HAP-1 (cell line): ENCODE measurements around the gene RBPMS2.

Experiments
- DNase-seq, 2 experiments: peaks; one replicate each; pipeline ENCODE4 v3.0.0-alpha.2; 2016 to 2020; ENCODE audit warnings: low spot score in 2 of 2
- H3K27me3 ChIP-seq: fragments of 250-450 bp; sonication (Bioruptor Pico); 2 replicates; pipeline ENCODE4 v1.5.1; 2020; ENCODE audit warnings: low read depth, mild to moderate bottlenecking, moderate library complexity
- H3K36me3 ChIP-seq: fragments of 250-450 bp; sonication (Bioruptor Pico); replicated peaks from 2 replicates; pipeline ENCODE4 v1.5.1; 2020; ENCODE audit warnings: mild to moderate bottlenecking
- H3K4me1 ChIP-seq: fragments of 250-450 bp; sonication (Bioruptor Pico); 2 replicates; pipeline ENCODE4 v1.5.1; 2020; ENCODE audit warnings: mild to moderate bottlenecking
- H3K4me3 ChIP-seq: fragments of 250-450 bp; sonication (Bioruptor Pico); 2 replicates; pipeline ENCODE4 v1.5.1; 2020; ENCODE audit warnings: mild to moderate bottlenecking, moderate library complexity
- H3K9me3 ChIP-seq: fragments of 250-450 bp; sonication (Bioruptor Pico); 2 replicates; pipeline ENCODE4 v1.5.1; 2020; ENCODE audit warnings: mild to moderate bottlenecking, moderate library complexity
- in situ Hi-C: fragments of 300-500 bp; cut with MboI; formaldehyde crosslinking; loops from 3 replicates; pipeline ENCODE4 v1.14.3; 2020; ENCODE audit warnings: low sequenced_read_pairs, inconsistent platforms, mixed read lengths

The RBPMS2 gene

GRCh38 chr15:64760056-64760455 is 15.3 kb downstream of the RBPMS2 start:
- Histone ChIP-seq H3K4me3 (no peak overlapping the region), H3K9me3 (0 out of 2 replicates have a peak, but pooled peaks cover 2% of the 10 kb centered on the region), H3K36me3 (no peaks in the 10 kb centered on the region; the same call in 1 of the 2 replicates), H3K27me3 (no peaks in the 10 kb centered on the region), H3K4me1 (no peaks in the 10 kb centered on the region)
- DNase-seq = no peak
- in situ Hi-C loops = no loop called here

GRCh38 chr15:64755427-64755940 is 19.9 kb downstream of the RBPMS2 start:
- Histone ChIP-seq H3K27me3 (no peaks in the 10 kb centered on the region), H3K36me3 (no peaks in the 10 kb centered on the region), H3K4me3 (no peak overlapping the region), H3K9me3 (no peaks in the 10 kb centered on the region), H3K4me1 (no peaks in the 10 kb centered on the region)
- in situ Hi-C loops = no loop called here
- no peak for DNase-seq

GRCh38 chr15:64754663-64755426 is 20.5 kb downstream of the RBPMS2 start:
- H3K9me3 ChIP-seq = no peaks in the 10 kb centered on the region
- DNase-seq = no peak
- no peak overlapping the region for H3K4me3 ChIP-seq
- no peaks in the 10 kb centered on the region for H3K27me3 ChIP-seq
- no peaks in the 10 kb centered on the region for H3K4me1 ChIP-seq
- H3K36me3 ChIP-seq = no peaks in the 10 kb centered on the region
- in situ Hi-C loops = no loop called here

- Histone ChIP-seq H3K36me3 (no peaks in the 10 kb centered on the region; the same call in 1 of the 2 replicates), H3K27me3 (no peaks in the 10 kb centered on the region), H3K4me3 (no peak overlapping the region), H3K4me1 (no peaks in the 10 kb centered on the region), H3K9me3 (no peaks in the 10 kb centered on the region)
- no peak for DNase-seq
- in situ Hi-C loops = no loop called here
Observed at GRCh38 chr15:64753480-64754185, 21.8 kb downstream of the RBPMS2 start.

GRCh38 chr15:64751464-64751863 is 23.9 kb downstream of the RBPMS2 start:
- DNase-seq = no peak
- Histone ChIP-seq H3K4me1 (no peaks in the 10 kb centered on the region), H3K4me3 (no peak overlapping the region), H3K27me3 (no peaks in the 10 kb centered on the region), H3K36me3 (no peaks in the 10 kb centered on the region; the same call in 1 of the 2 replicates), H3K9me3 (no peaks in the 10 kb centered on the region)
- in situ Hi-C loops = no loop called here

- no peaks in the 10 kb centered on the region; the same call in 1 of the 2 replicates for H3K36me3 ChIP-seq
- no peaks in the 10 kb centered on the region for H3K4me1 ChIP-seq
- H3K9me3 ChIP-seq = no peaks in the 10 kb centered on the region
- H3K4me3 ChIP-seq = no peak overlapping the region
- in situ Hi-C loops = no loop called here
- peak in 1 of 2 experiments; percentile 59 for DNase-seq
- no peaks in the 10 kb centered on the region for H3K27me3 ChIP-seq
Observed at GRCh38 chr15:64749999-64750657, 25.3 kb downstream of the RBPMS2 start.

GRCh38 chr15:64749167-64749566 is 26.2 kb downstream of the RBPMS2 start:
- Histone ChIP-seq H3K4me3 (no peak overlapping the region), H3K27me3 (no peaks in the 10 kb centered on the region), H3K36me3 (no peaks in the 10 kb centered on the region; the same call in 1 of the 2 replicates), H3K4me1 (no peaks in the 10 kb centered on the region), H3K9me3 (no peaks in the 10 kb centered on the region)
- in situ Hi-C loops = no loop called here
- DNase-seq = no peak

GRCh38 chr15:64748251-64748650 is 27.1 kb downstream of the RBPMS2 start:
- Histone ChIP-seq H3K9me3 (no peaks in the 10 kb centered on the region), H3K4me3 (no peak overlapping the region), H3K36me3 (no peaks in the 10 kb centered on the region; the same call in 1 of the 2 replicates), H3K4me1 (no peaks in the 10 kb centered on the region), H3K27me3 (no peaks in the 10 kb centered on the region)
- in situ Hi-C loops = no loop called here
- DNase-seq = no peak

- H3K27me3 ChIP-seq = no peaks in the 10 kb centered on the region
- H3K4me1 ChIP-seq = no peaks in the 10 kb centered on the region
- in situ Hi-C loops = no loop called here
- no peaks in the 10 kb centered on the region; the same call in 1 of the 2 replicates for H3K36me3 ChIP-seq
- no peaks in the 10 kb centered on the region for H3K9me3 ChIP-seq
- DNase-seq = no peak
- H3K4me3 ChIP-seq = no peak overlapping the region
Observed at GRCh38 chr15:64747578-64747977, 27.8 kb downstream of the RBPMS2 start.

- Histone ChIP-seq H3K4me1 (no peaks in the 10 kb centered on the region), H3K9me3 (no peaks in the 10 kb centered on the region), H3K27me3 (no peaks in the 10 kb centered on the region), H3K36me3 (peaks cover 4% of the 10 kb centered on the region; the same call in 1 of the 2 replicates), H3K4me3 (no peak overlapping the region)
- no peak for DNase-seq
- in situ Hi-C loops = no loop called here
Observed at GRCh38 chr15:64746921-64747320, 28.5 kb downstream of the RBPMS2 start.

- no peaks in the 10 kb centered on the region for H3K27me3 ChIP-seq
- H3K36me3 ChIP-seq = peaks cover 9% of the 10 kb centered on the region
- no peaks in the 10 kb centered on the region for H3K4me1 ChIP-seq
- in situ Hi-C loops = no loop called here
- H3K9me3 ChIP-seq = no peaks in the 10 kb centered on the region
- no peak overlapping the region for H3K4me3 ChIP-seq
- DNase-seq = no peak
Observed at GRCh38 chr15:64746356-64746755, 29.0 kb downstream of the RBPMS2 start.

GRCh38 chr15:64743691-64744090 is 31.7 kb downstream of the RBPMS2 start:
- in situ Hi-C loops = no loop called here
- Histone ChIP-seq H3K4me3 (no peak overlapping the region), H3K27me3 (no peaks in the 10 kb centered on the region), H3K4me1 (no peaks in the 10 kb centered on the region), H3K36me3 (peaks cover 14% of the 10 kb centered on the region), H3K9me3 (no peaks in the 10 kb centered on the region)
- no peak for DNase-seq

- in situ Hi-C loops = no loop called here
- no peak overlapping the region for H3K4me3 ChIP-seq
- DNase-seq = no peak
- no peaks in the 10 kb centered on the region for H3K27me3 ChIP-seq
- H3K4me1 ChIP-seq = no peaks in the 10 kb centered on the region
- no peaks in the 10 kb centered on the region for H3K9me3 ChIP-seq
- H3K36me3 ChIP-seq = peaks cover 14% of the 10 kb centered on the region
Observed at GRCh38 chr15:64742921-64743320, 32.5 kb downstream of the RBPMS2 start.

- Histone ChIP-seq H3K27me3 (no peaks in the 10 kb centered on the region), H3K4me1 (no peaks in the 10 kb centered on the region), H3K36me3 (peaks cover 14% of the 10 kb centered on the region), H3K9me3 (no peaks in the 10 kb centered on the region), H3K4me3 (no peak overlapping the region)
- in situ Hi-C loops = no loop called here
- no peak for DNase-seq
Observed at GRCh38 chr15:64742385-64742784, 33.0 kb downstream of the RBPMS2 start.
